Skin epidermis (tissue), 12 donors: ENCODE results near the gene CDK5RAP1.
"Not testable (repeated sequence)": the region's sequence is repeated elsewhere in the genome, so short reads cannot be mapped to it uniquely, and the experiment has no call there.

Source experiments
- H3K27ac ChIP-seq, 21 experiments: fragments of 200-600 bp; sonication (generic) in 11 of 21; one replicate each; pipeline ENCODE4 v1.5.0; 2020; ENCODE audit warnings: mild to moderate bottlenecking in 3 of 21, inconsistent platforms in 2 of 21, moderate library complexity in 2 of 21
- H3K4me3 ChIP-seq, 7 experiments: fragments of 200-600 bp; sonication (generic) in 2 of 7; one replicate each; pipeline ENCODE4 v1.5.0; 2020; ENCODE audit warnings: inconsistent platforms in 2 of 7, mild to moderate bottlenecking in 2 of 7, moderate library complexity in 1 of 7

Gene CDK5RAP1, protein sequence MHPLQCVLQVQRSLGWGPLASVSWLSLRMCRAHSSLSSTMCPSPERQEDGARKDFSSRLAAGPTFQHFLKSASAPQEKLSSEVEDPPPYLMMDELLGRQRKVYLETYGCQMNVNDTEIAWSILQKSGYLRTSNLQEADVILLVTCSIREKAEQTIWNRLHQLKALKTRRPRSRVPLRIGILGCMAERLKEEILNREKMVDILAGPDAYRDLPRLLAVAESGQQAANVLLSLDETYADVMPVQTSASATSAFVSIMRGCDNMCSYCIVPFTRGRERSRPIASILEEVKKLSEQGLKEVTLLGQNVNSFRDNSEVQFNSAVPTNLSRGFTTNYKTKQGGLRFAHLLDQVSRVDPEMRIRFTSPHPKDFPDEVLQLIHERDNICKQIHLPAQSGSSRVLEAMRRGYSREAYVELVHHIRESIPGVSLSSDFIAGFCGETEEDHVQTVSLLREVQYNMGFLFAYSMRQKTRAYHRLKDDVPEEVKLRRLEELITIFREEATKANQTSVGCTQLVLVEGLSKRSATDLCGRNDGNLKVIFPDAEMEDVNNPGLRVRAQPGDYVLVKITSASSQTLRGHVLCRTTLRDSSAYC

DNA sequence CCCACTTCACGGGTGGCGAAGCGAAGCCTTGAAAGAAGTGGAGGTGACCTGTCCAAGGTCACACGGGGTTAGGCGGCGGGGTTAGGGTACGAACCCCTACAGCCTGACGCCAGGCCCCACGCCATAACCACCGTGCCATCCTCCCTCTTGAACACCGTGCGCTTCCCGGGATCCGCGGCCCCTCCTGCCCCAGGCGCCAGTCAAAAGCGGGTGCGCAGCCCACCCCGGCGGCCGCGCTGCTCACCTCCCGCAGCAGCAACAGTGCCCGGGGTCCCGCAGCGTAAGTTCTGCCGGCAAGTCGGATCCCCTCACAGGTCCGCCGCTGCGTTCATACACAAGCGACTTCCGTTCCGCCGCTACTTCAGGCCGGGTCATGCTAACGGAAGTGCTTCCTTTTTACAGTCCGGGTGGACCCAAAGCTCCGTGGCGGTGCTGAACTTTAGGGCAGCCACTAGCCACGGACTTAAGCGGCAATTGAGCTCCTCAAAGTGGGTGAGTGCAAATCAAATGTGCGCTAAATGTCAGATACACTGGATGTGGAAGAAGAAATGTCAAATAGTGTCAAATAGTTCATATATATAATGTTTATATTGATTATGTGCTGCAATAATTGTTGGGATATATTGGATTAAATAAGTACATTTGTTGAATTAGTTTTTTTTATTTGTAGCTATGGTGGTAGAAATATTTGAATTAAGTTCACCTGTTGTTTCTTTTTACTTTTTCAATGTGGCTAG, at the start of gene CDK5RAP1:
TSS of gene CDK5RAP1 (minus strand) at position 336 of the 737 bp plus-strand sequence. CDS start 4,455 bp downstream, outside the sequence.
- Histone ChIP-seq H3K27ac (peak within 1 kb of the TSS in 20 of 21 experiments; percentile 48 to 92 (median 78)), H3K4me3 (peak within 1 kb of the TSS; percentile 55 to 99 (median 90))

DNA sequence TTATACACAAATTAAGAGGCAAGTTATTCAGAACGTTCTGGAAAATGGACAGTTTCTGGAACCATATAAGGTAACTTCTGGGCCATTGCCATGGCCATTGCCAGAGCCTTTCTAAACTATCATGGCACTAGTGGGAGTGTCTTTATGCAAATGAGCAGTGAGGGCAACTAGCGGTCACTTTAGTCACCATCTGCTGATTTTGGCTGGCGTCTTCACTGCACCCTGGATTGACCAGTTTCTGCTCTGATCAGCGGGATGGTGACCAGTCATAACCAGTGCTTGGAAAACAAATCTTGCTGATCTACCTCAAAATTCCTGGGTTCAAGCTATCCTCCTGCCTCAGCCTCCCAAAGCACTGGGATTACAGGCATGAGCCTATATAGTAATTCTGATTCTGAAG, 49.5 kb upstream of the CDK5RAP1 start:
- Histone ChIP-seq H3K27ac (no peak overlapping the region), H3K4me3 (no peak overlapping the region)

DNA sequence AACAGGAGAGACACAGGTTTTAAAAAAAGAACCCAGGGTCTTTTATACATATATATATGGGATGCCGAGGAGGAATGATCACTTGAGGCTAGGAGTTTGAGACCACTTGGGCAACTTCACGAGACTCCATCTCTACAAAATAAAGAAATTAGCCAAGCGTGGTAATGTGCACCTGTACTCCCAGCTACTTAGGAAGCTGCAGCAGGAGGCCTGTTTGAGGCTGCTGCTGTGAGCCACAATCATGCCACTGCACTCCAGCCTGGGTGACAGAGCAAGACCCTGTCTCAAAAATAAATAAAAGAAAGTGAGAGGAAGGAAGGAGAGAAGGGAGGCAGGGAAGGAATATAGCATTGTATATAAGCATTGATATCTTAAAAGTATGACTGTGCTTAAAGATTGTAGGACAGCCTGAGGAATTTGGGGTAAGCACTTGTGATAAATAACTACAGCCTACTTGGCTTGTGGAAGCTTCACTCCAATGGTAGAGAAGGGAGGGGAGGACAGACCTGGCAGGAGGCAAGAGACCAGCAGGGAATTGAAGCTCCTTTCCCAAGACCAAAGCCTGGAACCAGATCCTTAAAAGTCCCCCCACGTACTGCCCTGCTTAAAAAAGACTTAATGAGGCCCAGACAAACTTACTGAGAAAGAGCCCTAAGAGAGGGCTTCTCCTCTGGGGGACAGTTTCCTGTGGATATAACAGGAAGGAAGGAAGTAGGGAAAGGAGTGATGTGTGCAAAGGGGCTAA, 44.7 kb upstream of the CDK5RAP1 start:
- Histone ChIP-seq H3K4me3 (no peak overlapping the region), H3K27ac (no peak overlapping the region)

DNA sequence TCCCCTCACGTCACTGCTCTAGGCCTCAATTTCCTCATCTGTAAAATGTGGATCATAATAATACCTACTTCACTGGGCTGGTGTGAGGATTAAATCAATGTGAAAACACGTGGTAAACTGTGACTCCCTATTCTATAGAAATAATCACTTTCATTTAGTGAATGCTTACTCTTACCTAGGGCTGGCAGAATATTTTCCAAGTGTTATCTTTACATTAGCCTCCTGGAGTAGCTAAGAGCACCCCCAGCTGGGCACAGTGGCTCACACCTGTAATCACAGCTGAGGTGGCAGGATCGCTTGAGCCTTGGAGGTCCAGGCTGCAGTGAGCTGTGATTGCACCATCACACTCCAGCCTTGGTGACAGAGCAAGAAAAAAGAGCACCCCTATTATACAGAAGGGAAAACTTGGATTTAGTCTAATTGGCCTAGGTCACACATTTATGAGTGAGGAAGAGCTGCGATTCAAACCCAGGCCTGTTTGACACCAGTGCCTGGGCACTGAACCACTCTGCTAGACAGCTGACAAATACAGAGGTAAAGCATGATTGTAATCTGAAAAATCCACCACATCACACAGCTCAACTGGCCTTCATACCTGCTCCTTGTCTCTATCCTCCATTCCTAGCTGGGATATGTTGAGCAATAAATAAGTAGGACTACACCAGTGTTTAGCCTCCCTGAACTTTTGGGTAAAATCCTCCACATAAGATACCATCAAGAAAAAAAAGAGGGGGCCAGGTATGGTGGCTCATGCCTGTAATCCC, 43.7 kb upstream of the CDK5RAP1 start:
- Histone ChIP-seq H3K27ac (peak overlapping the region in 2 of 21 experiments; percentile 55 to 77), H3K4me3 (no peak overlapping the region)

DNA sequence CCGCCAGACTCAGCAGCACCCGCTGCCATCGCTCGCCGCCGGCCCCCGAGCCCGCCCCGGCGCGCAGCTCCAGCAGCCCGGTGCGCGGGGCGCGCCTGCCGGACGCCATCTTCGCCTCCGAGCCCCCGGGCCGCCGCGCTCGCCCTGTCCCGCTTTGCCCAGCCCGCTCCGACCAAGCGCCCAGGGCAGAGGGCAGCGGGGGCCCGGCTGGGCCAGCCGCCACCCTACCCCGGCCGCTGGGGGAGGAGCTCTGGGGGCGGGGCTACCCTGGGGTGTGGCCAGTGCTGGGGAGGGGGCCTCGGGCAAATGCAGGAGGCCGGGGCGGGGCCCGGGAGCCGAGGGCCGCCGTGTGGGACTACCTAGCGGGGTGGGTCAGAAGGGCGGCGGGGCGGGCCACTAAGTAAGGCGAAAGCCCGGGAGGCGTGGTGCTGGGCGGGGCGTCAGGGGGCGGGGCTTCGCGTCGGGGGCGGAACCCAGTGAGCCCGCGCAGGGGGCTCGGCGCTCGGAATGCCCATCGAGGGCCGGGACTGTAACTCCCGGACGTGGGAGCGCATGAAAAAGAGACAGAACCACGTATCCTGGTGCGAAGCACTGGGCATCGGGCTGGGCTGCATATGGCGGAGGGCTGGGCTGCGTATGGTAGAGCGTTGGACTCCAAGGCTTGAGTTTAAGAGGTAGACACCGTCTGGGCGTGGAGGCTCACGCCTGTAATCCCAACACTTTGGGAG, 42.4 kb upstream of the CDK5RAP1 start, which contains the start of gene SNTA1:
TSS of gene SNTA1 (minus strand) at position 252 of the 728 bp plus-strand sequence. CDS start at position 109, 143 bp downstream.
- Histone ChIP-seq H3K27ac (peak within 1 kb of the TSS in 18 of 21 experiments; percentile 19 to 77 (median 50)), H3K4me3 (peak within 1 kb of the TSS; percentile 56 to 85 (median 70))

DNA sequence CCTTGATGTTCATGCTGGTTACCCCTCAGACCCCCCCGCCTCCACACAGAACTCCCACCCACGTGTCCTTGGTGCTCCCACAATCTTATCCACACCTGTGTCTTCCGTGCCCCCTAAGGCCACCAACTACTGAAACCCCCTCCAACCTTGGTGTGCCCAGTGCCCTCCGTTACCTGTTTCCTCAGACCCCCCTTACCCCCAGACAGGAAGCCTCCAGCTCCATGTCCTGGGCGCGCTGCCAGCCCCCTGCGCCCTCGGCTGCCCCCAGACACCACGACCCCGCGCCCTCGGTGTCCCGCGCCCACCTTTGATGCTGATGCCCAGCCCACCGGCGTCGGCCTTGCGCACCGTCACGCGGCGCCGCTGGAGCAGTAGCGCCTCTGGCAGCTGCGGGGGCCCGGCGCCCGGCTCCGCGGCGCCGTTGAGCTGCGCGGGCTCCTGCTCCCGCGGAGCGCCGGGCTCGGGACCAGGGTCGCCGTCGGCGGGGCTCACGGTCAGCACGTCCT, 41.7 kb upstream of the CDK5RAP1 start:
- Histone ChIP-seq H3K27ac (peak overlapping the region in 15 of 21 experiments; percentile 19 to 77 (median 53)), H3K4me3 (peak overlapping the region; percentile 56 to 85 (median 70))

DNA sequence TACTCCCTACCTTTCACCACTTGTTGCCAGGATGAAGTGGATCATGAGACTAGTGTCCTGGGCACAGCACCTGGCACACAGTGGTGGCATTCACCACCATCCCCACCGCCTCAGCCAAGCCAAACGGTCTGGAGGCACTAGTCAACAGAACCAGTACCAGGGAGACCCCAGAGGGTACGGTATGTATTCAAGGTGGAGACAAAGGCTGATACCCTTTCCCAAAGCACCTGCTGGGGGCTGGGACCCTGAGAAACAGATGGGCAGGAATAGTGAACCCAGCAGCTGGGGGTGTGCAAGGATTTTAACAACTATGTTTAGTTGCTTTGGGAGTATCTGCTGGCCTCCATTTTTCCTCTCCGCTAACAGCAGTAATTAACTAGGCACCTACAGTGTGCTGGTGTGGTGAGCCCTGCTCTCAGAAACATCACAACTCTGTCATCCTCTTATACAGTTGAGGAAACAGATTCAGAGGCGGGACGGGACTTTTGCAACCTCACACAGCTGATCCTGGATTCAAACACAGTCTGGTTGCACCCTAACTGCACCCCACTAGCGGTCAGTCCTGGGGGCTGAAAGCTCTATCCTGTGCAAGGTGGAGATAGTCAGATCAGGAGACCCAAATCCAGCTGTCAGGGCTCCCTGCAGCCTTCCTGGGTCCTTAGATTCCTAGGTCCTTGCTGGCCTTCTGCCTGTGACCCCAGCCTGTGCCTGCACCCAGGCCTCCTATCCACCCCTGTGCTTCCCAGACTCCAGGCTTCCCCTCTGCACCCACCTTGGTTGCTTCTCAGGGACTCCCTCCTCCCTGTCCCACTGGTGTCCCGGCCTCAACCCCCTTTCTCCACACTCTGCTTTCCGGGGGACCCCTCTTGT, 41.1 kb upstream of the CDK5RAP1 start:
- peak overlapping the region; percentile 56 to 85 (median 70) for H3K4me3 ChIP-seq
- H3K27ac ChIP-seq = peak overlapping the region in 8 of 21 experiments; percentile 43 to 77 (median 56)

DNA sequence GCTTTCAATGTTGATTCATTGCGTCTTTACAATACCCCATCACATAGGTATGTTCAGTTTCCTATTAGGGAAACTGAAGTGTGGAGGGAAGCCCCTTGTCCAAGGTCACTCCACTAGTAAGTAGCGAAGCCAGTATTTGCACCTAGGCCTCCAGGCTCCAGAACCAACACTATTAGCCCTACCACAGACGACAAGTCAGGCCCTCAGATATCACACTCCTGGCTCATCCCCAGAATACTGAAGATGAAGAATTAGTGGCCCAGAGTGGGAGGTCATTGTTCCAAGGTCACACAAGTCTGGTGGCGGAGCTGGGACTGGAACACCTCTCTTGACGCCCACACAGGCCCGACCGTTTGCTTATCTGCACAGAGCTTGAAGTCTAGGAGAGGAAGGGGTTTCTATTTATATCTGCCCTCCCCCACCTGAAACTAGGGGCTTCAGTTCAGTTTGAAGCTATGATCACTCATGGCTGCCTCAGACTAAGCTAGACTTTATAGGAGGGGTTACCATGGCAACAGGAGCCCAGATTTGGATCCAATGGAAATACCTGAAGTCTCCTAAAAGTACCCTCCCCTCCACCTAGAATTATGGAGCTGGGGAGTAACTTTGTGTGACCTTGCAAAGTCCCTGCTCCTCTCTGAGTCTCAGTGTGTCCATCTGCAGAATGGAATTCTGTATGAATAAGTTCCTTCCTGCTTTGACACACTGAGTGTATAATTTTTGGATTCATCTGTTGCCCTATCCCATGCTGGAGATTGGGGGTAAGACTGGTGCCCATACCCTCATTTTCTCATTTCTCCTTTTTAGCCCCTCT, 40.0 kb upstream of the CDK5RAP1 start:
- Histone ChIP-seq H3K4me3 (no peak overlapping the region), H3K27ac (no peak overlapping the region)

DNA sequence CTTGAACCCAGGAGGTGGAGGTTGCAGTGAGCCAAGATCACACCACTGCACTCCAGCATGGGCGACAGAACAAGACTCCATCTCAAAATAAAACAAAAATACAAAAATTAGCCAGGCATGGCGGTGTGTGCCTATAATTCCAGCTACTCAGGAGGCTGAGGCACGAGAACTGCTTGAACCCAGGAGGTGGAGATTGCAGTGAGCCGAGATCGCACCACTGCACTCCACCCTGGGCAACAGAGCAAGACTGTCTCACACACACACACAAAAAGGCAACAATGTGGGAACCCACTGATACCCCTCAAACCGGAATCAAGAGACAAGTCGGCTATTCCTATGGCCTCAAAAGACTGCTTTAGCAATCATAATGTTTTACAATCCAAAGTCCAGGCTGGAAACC, 39.2 kb upstream of the CDK5RAP1 start:
- H3K27ac ChIP-seq, H3K4me3 ChIP-seq: not testable (repeated sequence)

DNA sequence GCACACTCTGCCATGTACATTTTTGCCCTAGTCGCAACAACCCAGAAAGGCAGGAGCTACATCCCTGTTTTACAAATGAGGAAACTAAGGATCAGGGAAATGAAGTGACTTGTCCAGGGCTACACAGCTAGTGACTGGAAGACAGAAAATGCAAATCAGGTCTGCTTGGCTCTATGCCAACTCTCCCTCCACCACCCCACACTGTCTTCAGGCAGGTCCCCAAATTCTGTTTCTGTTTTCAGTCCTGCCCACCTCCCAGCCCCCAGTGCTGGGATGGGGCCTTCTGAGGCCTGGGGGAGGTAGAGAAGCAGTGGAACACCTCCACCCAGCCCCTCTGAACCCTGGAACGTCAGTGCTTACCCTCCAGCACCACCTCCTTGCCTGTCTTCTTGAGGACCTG, 37.2 kb upstream of the CDK5RAP1 start:
- Histone ChIP-seq H3K27ac (peak overlapping the region in 1 of 21 experiments; percentile 4), H3K4me3 (no peak overlapping the region)

DNA sequence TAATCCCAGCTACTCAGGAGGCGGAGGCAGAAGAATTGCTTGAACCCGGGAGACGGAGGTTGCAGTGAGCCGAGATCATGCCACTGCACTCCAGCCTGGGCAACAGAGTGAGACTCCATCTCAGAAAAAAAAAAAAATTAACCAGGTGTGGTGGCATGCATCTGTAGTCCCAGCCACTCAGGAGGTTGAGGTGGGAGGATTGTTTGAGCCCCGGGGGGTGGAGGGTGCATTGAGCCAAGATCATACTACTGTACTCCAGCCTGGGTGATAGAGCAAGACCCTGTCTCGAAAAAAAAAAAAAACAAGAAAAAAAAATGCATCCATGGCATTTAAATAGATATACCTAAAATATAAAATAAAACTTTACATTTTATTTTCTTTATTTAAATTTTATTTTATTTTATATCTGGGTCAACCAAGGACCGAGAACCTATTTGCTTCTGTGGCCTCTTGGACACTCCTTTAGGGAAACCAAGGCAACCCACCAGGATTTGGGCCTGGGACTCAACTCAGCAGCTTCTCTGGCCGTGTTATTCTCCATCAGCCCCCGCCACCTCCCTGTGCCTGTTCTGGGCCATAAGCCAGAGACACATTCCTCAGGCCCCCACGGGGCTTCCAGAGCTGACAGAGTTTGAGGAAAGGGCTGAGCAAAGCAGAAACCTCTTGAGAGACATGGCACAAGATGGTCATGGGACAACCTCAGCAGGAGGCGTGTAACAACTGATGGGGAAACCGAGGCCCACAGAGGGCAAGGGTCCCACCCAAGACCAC, 36.0 kb upstream of the CDK5RAP1 start:
- H3K27ac ChIP-seq = peak overlapping the region in 2 of 21 experiments; percentile 4 to 6
- H3K4me3 ChIP-seq = no peak overlapping the region

DNA sequence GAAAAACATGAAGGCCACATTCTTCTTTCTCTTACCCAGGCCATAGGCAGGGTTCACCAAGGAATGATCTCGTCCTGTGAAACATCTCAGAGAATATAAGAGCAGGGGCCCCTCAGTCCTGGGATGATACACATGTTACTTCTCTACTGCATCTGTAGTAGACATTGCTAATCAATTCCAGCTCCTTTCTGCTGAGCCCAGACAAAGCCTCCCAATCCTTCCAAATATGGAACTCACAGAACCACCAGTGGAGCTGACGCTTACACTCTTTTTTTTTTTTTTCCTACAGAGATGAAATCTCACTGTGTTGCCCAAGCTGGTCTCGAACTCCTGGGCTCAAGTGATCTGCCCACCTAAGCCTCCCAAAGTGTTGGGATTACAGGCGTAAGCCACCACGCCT, 33.1 kb upstream of the CDK5RAP1 start:
- Histone ChIP-seq H3K4me3 (no peak overlapping the region), H3K27ac (peak overlapping the region in 5 of 21 experiments; percentile 23 to 56 (median 54))

DNA sequence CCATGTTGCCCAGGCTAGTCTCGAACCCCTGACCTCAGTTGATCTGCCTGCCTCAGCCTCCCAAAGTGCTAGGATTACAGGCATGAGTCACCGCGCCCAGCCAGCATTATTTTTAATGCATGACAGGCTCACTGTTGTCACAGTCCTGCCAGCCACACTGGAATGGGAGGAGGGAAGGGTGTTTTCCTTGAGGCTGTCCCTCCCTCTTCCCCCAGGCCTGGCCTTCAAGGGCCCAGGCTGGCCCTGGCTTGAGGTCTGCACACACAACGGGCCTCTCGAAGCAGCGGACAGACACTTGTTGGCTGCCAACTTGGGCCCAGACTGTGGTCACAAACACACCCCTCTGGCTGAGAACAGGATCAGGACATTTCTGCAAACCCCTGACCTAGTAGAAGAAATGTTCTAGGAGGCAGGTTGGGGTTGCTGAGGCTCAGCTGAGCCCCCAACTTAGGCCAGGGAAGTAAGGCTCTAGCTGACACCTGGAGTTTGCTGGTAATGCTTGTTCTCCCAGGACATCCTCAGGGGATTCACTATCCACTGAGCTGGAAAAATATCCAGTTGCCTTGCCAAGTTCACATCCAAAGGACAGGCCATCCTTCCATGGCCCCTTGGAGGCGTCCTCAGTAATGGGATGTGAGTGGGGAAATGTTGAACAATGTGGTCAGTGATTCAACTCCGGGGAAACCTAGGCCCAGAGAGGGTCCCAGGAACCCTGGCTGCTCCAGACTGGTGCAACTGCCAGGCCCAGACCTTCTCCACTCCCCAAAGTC, 32.3 kb upstream of the CDK5RAP1 start:
- H3K27ac ChIP-seq = peak overlapping the region in 9 of 21 experiments; percentile 23 to 56 (median 48)
- no peak overlapping the region for H3K4me3 ChIP-seq

DNA sequence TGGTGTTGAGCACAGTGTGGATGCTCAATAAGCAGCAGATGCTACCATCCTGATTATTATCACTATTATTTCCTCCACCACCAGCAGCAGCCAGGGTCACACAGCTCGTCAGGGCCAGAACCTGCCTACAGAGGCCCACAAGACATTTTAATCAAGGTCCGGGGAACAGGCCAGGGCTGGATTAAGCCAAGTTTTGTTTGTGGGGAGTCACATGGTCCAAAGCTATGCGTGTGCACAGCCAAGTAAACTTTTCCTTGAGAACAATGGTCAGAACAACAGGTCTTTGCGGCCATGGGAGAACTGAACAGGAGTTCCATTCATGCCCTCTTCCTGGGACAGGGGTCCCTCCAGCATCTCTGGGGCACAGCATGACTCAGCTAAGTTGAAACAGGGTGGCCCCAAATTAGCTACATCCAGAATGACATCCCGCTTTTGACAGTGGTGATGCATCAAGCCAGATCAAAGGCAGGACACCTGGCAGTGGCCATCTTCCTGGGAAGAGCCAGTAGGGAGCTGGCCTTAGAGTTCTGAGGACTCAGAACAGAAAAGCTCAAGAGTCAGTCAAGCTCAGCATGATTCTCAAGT, 30.6 kb upstream of the CDK5RAP1 start:
- H3K27ac ChIP-seq = no peak overlapping the region
- no peak overlapping the region for H3K4me3 ChIP-seq
